Activated T-cell treated with anti-CD3 and anti-CD28 coated beads, Interleukin-2, amount 50 U/mL, for 24 hours (primary cell): ENCODE measurements around the gene SCGB1D1.
"Not testable (repeated sequence)": the region's sequence is repeated elsewhere in the genome, so short reads cannot be mapped to it uniquely, and the experiment has no call there.

Source experiments
- DNase-seq: peaks from one replicate; pipeline ENCODE4 v3.0.0-alpha.2; 2020
- H3K27ac Mint-ChIP-seq: 2 replicates; pipeline ENCODE4 v1.8.0; 2020; ENCODE audit warnings: mild to moderate bottlenecking, mixed read lengths
- H3K27me3 Mint-ChIP-seq: 2 replicates; pipeline ENCODE4 v1.8.0; 2020; ENCODE audit warnings: mixed read lengths
- H3K36me3 Mint-ChIP-seq: 2 replicates; pipeline ENCODE4 v1.8.0; 2020; ENCODE audit warnings: low read depth, mixed read lengths
- H3K4me1 Mint-ChIP-seq: 2 replicates; pipeline ENCODE4 v1.8.0; 2020; ENCODE audit warnings: low read depth, mixed read lengths
- H3K4me3 Mint-ChIP-seq: 2 replicates; pipeline ENCODE4 v1.8.0; 2020; ENCODE audit warnings: mild to moderate bottlenecking, moderate library complexity, mixed read lengths
- H3K9me3 Mint-ChIP-seq: 2 replicates; pipeline ENCODE4 v1.8.0; 2020; ENCODE audit warnings: mixed read lengths

SCGB1D1 gene

DNA sequence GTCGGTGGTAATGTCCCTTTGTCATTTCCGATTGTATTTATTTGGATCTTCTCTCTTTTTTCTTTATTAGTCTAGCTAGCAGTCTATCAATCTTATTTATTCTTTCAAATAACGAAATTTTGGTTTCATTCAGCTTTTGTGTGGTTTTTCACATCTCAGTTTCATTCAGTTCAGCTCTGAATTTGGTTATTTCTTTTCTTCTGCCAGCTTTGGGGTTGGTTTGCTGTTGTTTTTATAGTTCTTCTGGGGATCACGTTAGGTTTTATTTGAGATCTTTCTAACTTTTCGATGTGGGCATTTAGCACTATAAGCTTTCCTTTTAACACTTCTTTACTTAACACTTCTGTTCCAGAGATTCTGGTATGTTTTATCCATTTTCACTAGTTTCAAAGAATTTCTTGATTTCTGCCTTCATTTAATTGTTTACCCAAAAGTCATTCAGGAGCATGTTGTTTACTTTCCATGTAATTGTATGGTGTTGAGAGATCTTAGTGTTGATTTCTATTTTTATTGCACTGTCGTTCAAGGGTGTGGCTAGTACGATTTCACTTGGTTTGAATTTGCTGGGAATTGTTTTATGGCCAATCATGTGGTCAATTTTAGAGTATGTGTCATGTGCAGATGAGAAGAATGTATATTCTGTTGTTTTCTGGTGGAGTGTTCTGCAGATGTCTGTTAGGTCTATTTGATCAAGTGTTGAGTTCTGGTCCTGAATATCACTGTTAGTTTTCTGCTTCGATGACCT lies 7.7 kb upstream of the SCGB1D1 start:
- Mint-ChIP-seq H3K36me3 (no peaks in the 10 kb centered on the region), H3K27ac (no peak overlapping the region), H3K4me3 (no peak overlapping the region), H3K27me3 (peaks cover 30% of the 10 kb centered on the region), H3K9me3 (no peaks in the 10 kb centered on the region), H3K4me1 (no peaks in the 10 kb centered on the region)
- DNase-seq, result no peak

DNA sequence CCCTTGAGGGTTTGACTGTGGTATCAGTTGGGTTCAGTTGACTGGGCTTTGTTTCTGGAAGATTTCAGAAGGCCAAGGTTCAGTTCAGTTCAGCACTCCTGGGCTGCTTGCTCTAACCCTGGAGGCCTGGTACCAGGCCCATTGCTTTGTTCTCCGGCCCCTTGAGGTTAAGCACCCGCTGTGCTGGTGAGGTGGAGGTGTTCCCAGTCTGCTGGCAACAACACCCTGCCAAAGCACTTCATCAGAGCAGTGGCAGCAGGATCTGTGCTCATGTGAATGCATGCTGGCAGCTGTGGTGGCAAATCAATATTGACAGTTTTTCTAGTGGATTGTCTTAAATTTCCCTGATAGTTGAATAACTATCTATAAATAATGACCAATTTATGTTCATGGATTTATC lies 3.8 kb upstream of the SCGB1D1 start:
- no peak overlapping the region for H3K27ac Mint-ChIP-seq
- H3K27me3 Mint-ChIP-seq, result peaks cover 54% of the 10 kb centered on the region
- no peaks in the 10 kb centered on the region for H3K9me3 Mint-ChIP-seq
- no peaks in the 10 kb centered on the region for H3K36me3 Mint-ChIP-seq
- H3K4me3 Mint-ChIP-seq, result no peak overlapping the region
- no peak for DNase-seq
- H3K4me1 Mint-ChIP-seq, result no peaks in the 10 kb centered on the region

DNA sequence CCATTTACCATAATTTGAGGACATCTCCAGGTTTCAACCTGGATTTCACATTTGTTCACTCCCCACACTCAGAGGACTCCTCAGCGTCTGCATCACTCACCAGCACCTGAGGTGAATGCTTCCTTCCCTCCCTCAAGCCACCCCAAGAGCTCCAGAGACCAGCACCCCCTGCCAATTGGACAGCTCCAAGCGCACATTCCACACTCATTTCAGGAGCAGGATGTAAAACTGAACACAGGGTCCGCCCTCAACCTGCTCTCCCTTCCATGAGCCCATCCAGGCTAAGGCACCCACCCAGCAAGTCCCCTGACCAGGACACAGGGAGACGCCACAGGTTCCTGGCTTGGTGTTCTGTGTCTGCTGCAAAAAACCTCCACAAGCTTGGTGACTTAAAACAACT lies 3.9 kb downstream of the SCGB1D1 start:
- Mint-ChIP-seq H3K4me1 (no peaks in the 10 kb centered on the region), H3K9me3 (no peaks in the 10 kb centered on the region), H3K27ac (no peak overlapping the region), H3K4me3 (no peak overlapping the region), H3K36me3 (no peaks in the 10 kb centered on the region), H3K27me3 (peaks cover 61% of the 10 kb centered on the region)
- DNase-seq, result no peak

DNA sequence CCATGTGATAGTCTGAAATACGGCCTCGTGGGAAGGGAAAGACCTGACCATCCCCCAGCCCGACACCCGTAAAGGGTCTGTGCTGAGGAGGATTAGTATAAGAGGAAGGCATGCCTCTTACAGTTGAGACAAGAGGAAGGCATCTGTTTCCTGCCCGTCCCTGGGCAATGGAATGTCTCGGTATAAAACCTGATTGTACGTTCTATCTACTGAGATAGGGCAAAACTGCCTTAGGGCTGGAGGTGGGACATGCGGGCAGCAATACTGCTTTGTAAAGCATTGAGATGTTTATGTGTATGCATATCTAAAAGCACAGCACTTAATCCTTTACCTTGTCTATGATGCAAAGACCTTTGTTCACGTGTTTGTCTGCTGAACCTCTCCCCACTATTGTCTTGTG lies 5.0 kb downstream of the SCGB1D1 start:
- not testable (repeated sequence) for H3K36me3 Mint-ChIP-seq, H3K4me3 Mint-ChIP-seq
- H3K27me3 Mint-ChIP-seq, result peaks cover 57% of the 10 kb centered on the region

DNA sequence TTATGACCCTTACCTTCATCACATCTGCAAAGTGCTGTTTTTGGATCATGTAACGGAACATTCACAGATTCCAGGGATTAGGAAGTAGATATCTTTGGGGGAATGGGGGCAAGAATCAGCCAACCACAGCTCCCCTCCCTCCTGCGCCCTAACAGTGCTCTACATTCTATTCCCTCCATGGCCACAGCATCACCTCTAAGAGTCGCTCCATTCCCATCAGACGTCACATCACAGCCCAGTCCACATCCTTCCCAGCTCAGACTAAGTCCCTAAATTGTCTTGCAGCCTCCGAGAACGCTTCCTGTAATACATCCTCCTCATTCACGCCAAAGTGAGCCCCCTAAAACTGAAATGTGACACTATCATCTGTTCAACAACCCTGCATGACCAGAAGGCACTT lies 5.9 kb downstream of the SCGB1D1 start:
- Mint-ChIP-seq H3K36me3 (no peaks in the 10 kb centered on the region), H3K27me3 (peaks cover 55% of the 10 kb centered on the region), H3K27ac (no peak overlapping the region), H3K4me3 (no peak overlapping the region), H3K9me3 (no peaks in the 10 kb centered on the region), H3K4me1 (no peaks in the 10 kb centered on the region)
- no peak for DNase-seq

More for the DNA sequence above, 5.0 kb downstream of the SCGB1D1 start:
- H3K27ac Mint-ChIP-seq, H3K9me3 Mint-ChIP-seq, H3K4me1 Mint-ChIP-seq, DNase-seq: not testable (repeated sequence)

DNA sequence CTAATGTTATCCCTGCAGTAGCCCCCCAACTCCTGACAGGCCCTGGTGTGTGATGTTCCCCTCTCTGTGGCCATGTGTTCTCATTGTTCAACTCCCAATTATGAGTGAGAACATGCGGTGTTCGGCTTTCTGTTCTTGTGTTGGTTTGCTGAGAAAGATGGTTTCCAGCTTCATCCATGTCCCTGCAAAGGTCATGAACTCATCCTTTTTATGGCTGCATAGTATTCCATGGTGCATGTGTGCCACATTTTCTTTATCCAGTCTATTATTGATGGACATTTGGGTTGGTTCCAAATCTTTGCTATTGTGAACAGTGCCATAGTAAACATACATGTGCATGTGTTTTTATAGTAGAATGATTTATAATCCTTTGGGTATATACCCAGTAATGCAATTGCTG lies 7.4 kb downstream of the SCGB1D1 start:
- H3K27ac Mint-ChIP-seq, H3K9me3 Mint-ChIP-seq, DNase-seq, H3K4me3 Mint-ChIP-seq, H3K4me1 Mint-ChIP-seq, H3K36me3 Mint-ChIP-seq: not testable (repeated sequence)
- H3K27me3 Mint-ChIP-seq, result peaks cover 49% of the 10 kb centered on the region

DNA sequence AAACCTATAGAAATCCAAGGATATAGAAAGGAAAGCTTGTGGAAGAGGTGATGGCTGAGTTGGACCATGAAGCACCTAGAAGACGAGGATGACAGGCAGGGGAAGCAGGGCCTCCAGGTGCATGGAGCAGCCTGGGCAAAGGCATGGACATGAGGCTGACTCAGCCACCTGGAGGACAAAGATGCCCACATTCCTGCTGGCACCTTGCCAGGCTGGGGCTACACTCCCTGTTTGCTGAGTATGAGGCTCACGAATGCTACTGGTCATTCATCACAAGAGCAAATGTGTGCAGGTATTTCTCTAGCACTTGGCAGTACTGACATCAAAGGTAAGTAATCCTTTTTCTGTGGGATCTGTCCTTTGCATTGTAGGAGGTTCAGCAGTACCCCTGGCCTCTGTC lies 11.4 kb downstream of the SCGB1D1 start:
- peaks cover 25% of the 10 kb centered on the region for H3K27me3 Mint-ChIP-seq
- no peak overlapping the region for H3K4me3 Mint-ChIP-seq
- DNase-seq, result no peak
- no peaks in the 10 kb centered on the region for H3K4me1 Mint-ChIP-seq
- H3K9me3 Mint-ChIP-seq, result no peaks in the 10 kb centered on the region
- no peaks in the 10 kb centered on the region for H3K36me3 Mint-ChIP-seq
- no peak overlapping the region for H3K27ac Mint-ChIP-seq

DNA sequence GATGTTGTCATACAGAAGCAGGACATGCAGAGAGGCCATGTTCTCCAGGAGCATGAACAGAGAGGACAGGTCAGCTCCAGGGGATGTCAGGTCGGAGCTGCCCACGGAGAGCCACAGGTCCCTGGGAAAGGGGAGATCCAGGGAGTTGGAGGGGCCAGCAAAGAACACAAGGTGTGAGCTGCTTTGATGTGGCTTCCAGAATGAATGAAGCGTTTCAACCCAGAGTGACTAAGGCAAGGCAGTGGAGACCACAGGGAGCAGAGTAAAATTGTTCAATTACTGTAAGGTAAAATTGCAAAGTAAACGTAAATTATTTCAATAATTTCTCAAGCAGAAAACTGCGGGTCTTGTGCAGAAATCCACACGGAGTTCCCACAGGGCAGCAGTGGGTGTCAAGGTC lies 12.9 kb downstream of the SCGB1D1 start:
- Mint-ChIP-seq H3K27ac (no peak overlapping the region), H3K4me1 (no peaks in the 10 kb centered on the region), H3K36me3 (no peaks in the 10 kb centered on the region), H3K27me3 (peaks cover 17% of the 10 kb centered on the region), H3K4me3 (no peak overlapping the region), H3K9me3 (no peaks in the 10 kb centered on the region)
- DNase-seq, result no peak

DNA sequence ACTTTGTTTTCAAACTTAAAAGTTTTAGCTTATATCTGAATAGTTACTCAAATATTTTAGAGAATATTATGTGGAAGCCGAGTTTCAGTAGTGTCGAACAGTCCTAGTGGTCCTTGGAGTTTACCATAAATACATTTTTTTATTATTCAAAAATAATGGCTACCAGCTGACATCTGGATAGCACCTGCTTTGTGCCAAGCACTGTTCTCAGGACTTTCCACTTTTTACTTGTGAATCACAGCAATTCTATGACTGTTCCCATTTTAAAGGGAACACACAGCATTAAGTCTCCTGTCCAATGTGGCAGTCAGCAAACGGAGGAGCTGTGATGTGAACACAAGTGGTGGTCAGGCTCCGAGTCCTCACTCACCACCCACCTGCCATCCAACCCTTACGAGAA lies 14.4 kb downstream of the SCGB1D1 start:
- Mint-ChIP-seq H3K36me3 (no peaks in the 10 kb centered on the region), H3K27ac (no peak overlapping the region), H3K27me3 (peaks cover 17% of the 10 kb centered on the region), H3K4me3 (no peak overlapping the region), H3K9me3 (no peaks in the 10 kb centered on the region), H3K4me1 (no peaks in the 10 kb centered on the region)
- no peak for DNase-seq

DNA sequence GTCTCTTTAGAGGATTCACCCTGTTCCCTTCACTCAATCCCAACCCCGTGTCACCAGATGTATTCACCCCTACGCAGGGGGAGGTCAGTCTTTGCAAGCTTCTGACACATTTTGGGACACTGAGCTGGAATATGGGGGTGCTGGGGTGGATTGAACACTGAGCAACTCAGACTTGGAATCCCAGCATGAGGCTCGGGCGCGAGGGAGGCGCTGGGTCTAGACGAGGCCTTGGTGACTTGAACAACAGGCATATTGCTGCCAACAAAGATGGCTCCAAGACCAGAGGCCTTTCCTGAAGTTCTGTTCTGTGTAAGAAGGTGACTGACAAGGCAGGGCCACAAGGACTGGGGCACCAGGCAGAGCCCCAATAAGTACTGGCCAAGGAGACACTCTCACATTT lies 15.4 kb downstream of the SCGB1D1 start:
- H3K36me3 Mint-ChIP-seq, result no peaks in the 10 kb centered on the region
- no peak for DNase-seq
- no peak overlapping the region for H3K4me3 Mint-ChIP-seq
- H3K27ac Mint-ChIP-seq, result no peak overlapping the region
- H3K9me3 Mint-ChIP-seq, result no peaks in the 10 kb centered on the region
- H3K27me3 Mint-ChIP-seq, result peaks cover 10% of the 10 kb centered on the region
- no peaks in the 10 kb centered on the region for H3K4me1 Mint-ChIP-seq

DNA sequence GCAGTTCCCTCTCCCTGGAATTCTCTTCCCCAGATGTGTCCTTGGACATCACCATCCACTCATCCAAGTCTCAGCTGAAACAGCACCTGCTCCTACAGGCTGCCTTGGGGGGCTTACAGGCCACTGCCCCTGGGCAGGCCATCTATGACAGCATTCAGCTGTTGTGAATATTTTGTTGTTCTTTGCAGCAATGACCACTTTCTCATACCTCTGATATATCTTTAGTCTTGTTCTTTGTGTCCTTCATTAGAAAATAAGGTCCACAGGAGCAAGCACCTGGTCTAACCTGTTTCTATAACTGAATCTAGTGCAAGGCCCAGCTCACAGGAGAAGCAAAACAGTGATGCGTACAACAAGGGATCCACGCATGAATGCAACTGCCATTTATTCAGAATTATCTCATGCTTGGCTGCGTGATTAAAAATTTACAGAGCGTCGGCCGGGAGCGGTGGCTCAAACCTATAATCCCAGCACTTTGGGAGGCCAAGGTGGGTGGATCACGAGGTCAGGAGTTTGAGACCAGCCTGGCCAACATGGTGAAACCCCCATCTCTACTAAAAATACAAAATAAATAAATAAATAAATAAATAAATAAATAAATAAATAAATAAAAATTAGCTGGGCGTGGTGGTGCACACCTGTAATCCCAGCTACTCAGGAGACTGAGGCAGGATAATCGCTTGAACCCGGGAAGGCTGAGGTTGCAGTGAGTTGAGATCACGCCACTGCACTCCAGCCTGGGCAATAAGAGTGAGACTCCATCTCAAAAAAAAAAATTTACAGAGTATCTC lies 16.5 kb downstream of the SCGB1D1 start:
- H3K36me3 Mint-ChIP-seq, H3K4me1 Mint-ChIP-seq, H3K27ac Mint-ChIP-seq, H3K27me3 Mint-ChIP-seq, H3K9me3 Mint-ChIP-seq, DNase-seq, H3K4me3 Mint-ChIP-seq: not testable (repeated sequence)

DNA sequence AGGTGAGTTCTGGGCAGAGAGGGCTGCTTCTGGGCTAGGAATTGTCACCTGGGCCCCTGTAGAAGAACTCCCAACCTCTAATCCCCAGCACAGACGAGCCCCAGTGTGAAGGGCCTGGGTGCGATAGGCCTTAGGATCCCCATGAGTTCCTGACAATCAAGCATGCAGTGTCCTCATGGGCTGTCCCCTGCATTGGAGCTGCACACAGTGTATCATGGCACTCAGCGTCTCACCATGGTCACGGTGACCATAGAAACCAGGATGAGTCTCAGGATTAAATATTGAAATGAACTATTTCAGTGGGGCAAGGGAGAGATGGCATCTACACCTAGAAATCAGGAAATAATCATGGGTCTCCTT lies 18.7 kb downstream of the SCGB1D1 start:
- Mint-ChIP-seq H3K4me3 (no peak overlapping the region), H3K27me3 (peaks cover 13% of the 10 kb centered on the region), H3K4me1 (no peaks in the 10 kb centered on the region), H3K9me3 (no peaks in the 10 kb centered on the region), H3K27ac (no peak overlapping the region), H3K36me3 (no peaks in the 10 kb centered on the region)
- DNase-seq, result no peak

DNA sequence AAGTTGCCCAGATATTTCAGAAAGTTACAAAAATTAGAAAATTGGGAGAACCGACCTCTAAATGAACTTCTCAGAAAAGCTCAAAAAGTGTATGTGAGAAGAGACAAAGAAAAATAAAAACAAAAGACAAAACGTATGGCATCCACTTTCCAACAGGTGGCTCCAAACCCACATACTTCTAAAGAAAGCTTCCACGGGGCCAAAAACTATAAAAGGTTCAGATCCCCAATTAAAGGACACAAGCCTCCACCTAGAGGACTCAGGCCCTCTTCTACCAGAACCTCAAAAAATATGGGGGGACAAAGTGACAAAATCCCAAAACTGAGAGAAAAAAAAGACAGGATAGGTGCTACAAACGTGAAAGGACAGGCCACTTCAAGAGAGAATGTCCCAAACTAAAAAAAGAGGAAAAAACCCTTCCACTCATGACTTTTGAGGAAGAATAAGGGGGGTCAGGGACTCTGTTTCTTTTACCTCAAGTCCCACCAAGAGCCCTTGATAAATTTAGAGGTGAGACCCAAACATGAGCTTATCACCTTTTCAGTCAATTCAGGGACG lies 27.3 kb downstream of the SCGB1D1 start:
- Mint-ChIP-seq H3K4me3 (no peak overlapping the region), H3K9me3 (peaks cover 11% of the 10 kb centered on the region), H3K4me1 (no peaks in the 10 kb centered on the region), H3K27me3 (peaks cover 29% of the 10 kb centered on the region), H3K27ac (no peak overlapping the region), H3K36me3 (no peaks in the 10 kb centered on the region)
- no peak for DNase-seq

DNA sequence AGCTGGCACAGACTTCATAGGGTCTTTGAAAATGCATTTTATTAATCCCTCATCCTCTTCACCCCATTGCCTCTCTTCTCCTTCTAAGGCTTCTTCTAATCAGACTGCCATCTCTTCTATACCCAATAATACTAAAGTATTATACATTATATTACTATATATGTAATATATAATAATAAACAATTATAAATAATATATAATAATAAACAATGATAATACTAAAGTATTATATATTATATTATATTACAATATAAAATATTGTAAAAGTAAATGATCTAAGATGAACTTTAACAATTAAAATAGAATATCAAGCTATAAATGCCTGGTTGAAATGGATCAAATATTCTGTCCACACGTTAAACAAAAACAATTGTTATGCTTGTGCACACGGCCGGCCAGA lies 31.5 kb downstream of the SCGB1D1 start:
- no peak overlapping the region for H3K4me3 Mint-ChIP-seq
- H3K27me3 Mint-ChIP-seq, result peaks cover 21% of the 10 kb centered on the region
- no peaks in the 10 kb centered on the region for H3K4me1 Mint-ChIP-seq
- no peak overlapping the region for H3K27ac Mint-ChIP-seq
- H3K36me3 Mint-ChIP-seq, result no peaks in the 10 kb centered on the region
- no peak for DNase-seq
- H3K9me3 Mint-ChIP-seq, result peaks cover 34% of the 10 kb centered on the region

DNA sequence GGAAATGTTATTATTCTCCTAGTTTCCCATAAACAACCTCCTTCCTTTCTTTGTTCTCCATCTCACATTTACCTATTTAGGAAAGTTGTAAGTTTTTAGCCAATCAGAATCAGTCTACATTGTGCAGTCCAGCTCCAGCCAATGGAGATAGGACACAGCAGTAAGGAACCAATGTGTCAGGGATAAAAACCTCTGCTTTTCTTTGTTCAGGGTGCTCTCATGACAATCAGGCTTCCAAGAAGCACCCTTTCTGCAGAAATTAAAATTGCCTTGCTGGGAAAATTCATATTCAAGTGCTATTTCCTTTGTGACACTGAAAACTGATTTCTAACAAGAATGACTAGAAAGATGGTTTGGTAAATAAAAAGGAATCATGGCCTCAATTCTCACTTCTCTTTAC lies 33.1 kb downstream of the SCGB1D1 start:
- no peak for DNase-seq
- Mint-ChIP-seq H3K4me1 (no peaks in the 10 kb centered on the region), H3K27ac (no peak overlapping the region), H3K36me3 (no peaks in the 10 kb centered on the region), H3K4me3 (no peak overlapping the region), H3K27me3 (peaks cover 7% of the 10 kb centered on the region), H3K9me3 (peaks cover 34% of the 10 kb centered on the region)
